Panc1 (cell line): ENCODE data around the gene TMEM170B. TPM values are rescaled to one million over a fixed set of nuclear protein-coding genes. Genes with fewer than 3 reads are reported as not detected.

Experiments used
- ATAC-seq: fragments of 200-7000 bp; cut with Tn5 transposase; 2 replicates; pipeline ENCODE4 v1.9.1; 2020; ENCODE audit warnings: mild to moderate bottlenecking, moderate library complexity
- BruUV-seq: library from RNA; stranded (reverse); fragments of 400-500 nt; replicated peaks from 2 replicates; lab custom pipeline; 2021; lab: Mats Ljungman, UMichigan
- CTCF ChIA-PET: fragments of 300-600 bp; sonication (Branson Sonifier 250); formaldehyde crosslinking; loops from one replicate; lab custom pipeline; 2022; ENCODE audit warnings: antibody characterized with exemption; lab: Charles Lee
- POLR2A ChIA-PET: fragments of 300-600 bp; sonication (Branson Sonifier 250); formaldehyde crosslinking; loops from one replicate; lab custom pipeline; 2022; ENCODE audit warnings: antibody characterized with exemption; lab: Charles Lee
- DNase-seq: peaks from one replicate; pipeline ENCODE4 v3.0.0-alpha.2; 2010; ENCODE audit warnings: low read depth, low spot score
- H3K27ac ChIP-seq: 2 replicates; pipeline ENCODE4 v1.5.1; 2011; ENCODE audit warnings: mild to moderate bottlenecking, low read length, inconsistent platforms
- H3K27me3 ChIP-seq: fragments of 200-500 bp; sonication (Bioruptor generic); 2 replicates; pipeline ENCODE4 v1.6.0; 2014; ENCODE audit warnings: low read length, inconsistent platforms; ENCODE audit not compliant: control insufficient read depth, insufficient read depth
- H3K36me3 ChIP-seq: fragments of 200-500 bp; sonication (Bioruptor generic); 2 replicates; pipeline ENCODE4 v1.5.1; 2014; ENCODE audit warnings: inconsistent platforms, mild to moderate bottlenecking, low read length, moderate library complexity; ENCODE audit not compliant: control insufficient read depth, insufficient read depth
- H3K4me1 ChIP-seq: 2 replicates; pipeline ENCODE4 v1.5.1; 2011; ENCODE audit warnings: inconsistent platforms, mild to moderate bottlenecking, low read length, moderate library complexity; ENCODE audit not compliant: control insufficient read depth, insufficient read depth
- H3K4me3 ChIP-seq, 2 experiments: 2 replicates each; pipeline ENCODE4 v1.5.1; 2011 to 2012; ENCODE audit warnings: low read depth in 2 of 2, low read length in 2 of 2, mild to moderate bottlenecking in 2 of 2, inconsistent platforms in 1 of 2, moderate library complexity in 1 of 2
- H3K9me3 ChIP-seq: fragments of 200-500 bp; sonication (Bioruptor generic); 2 replicates; pipeline ENCODE4 v1.5.1; 2014; ENCODE audit warnings: low read depth, mild to moderate bottlenecking, inconsistent platforms, low read length, moderate library complexity; ENCODE audit not compliant: control insufficient read depth, insufficient read depth
- CTCF ChIP-seq: fragments of 450-650 bp; IDR thresholded peaks from 2 replicates; pipeline ENCODE4 v1.5.1; 2017; ENCODE audit warnings: mild to moderate bottlenecking
- POLR2AphosphoS5 ChIP-seq: IDR thresholded peaks from 2 replicates; pipeline ENCODE4 v1.6.1; 2012; ENCODE audit warnings: mild to moderate bottlenecking, low read depth, low read length, moderate library complexity
- REST ChIP-seq, 2 experiments: IDR thresholded peaks; 2 replicates each; pipeline ENCODE4 v1.6.1; 2011 to 2012; ENCODE audit warnings: low read depth in 2 of 2, control low read depth in 1 of 2, low read length in 1 of 2, mild to moderate bottlenecking in 1 of 2, moderate library complexity in 1 of 2; ENCODE audit not compliant: insufficient read depth in 1 of 2
- SIN3A ChIP-seq: IDR thresholded peaks from 2 replicates; pipeline ENCODE4 v1.6.1; 2012; ENCODE audit warnings: low read depth, mild to moderate bottlenecking, low read length, moderate library complexity, borderline replicate concordance; ENCODE audit not compliant: insufficient read depth
- TCF7L2 ChIP-seq: IDR thresholded peaks from 2 replicates; pipeline ENCODE4 v1.6.1; 2011; ENCODE audit warnings: mild to moderate bottlenecking, low read depth, low read length, inconsistent platforms
- in situ Hi-C: cut with HindIII; loops from 2 replicates; pipeline ENCODE4 v1.10.0; 2016; ENCODE audit warnings: low sequenced_read_pairs, low pct_unique_long_range_greater_than_20kb
- intact Hi-C: fragments of 100-400 bp; cut with micrococcal nuclease; formaldehyde crosslinking; loops from one replicate; pipeline ENCODE4 v1.10.0; 2022; ENCODE audit not compliant: unreplicated experiment
- total RNA-seq: library from RNA; stranded (reverse); gene quantifications from one replicate; pipeline ENCODE4 v1.2.1, GENCODE V29; 2021; ENCODE audit not compliant: unreplicated experiment

Gene TMEM170B
- total RNA-seq, 1 experiment from 2014 or later = 1.3 TPM

GRCh38 chr6:11605507-11605905 is 68.0 kb downstream of the TMEM170B start:
- POLR2A ChIA-PET = no interaction called here
- no peaks in the 10 kb centered on the region for H3K9me3 ChIP-seq
- no peak overlapping the region for H3K27ac ChIP-seq
- H3K4me3 ChIP-seq = no peak overlapping the region
- in situ Hi-C loops = no loop called here
- DNase-seq (no peak), ATAC-seq (no peak)
- CTCF ChIA-PET = no interaction called here
- no peaks in the 10 kb centered on the region for H3K36me3 ChIP-seq
- intact Hi-C loops = no loop called here
- no peak for TF ChIP-seq TCF7L2
- TF ChIP-seq POLR2AphosphoS5 = no peak
- TF ChIP-seq SIN3A = no peak
- TF ChIP-seq CTCF = no peak
- no peak for TF ChIP-seq REST (IDR thresholded peaks at IDR 0.05; ENCODE audit: insufficient read depth in 1 of 2, low read depth in 2 of 2, low read length in 1 of 2)
- no TSS peak for BruUV-seq
- H3K4me1 ChIP-seq = 0 out of 2 replicates have a peak, but pooled peaks cover 6% of the 10 kb centered on the region
- no peaks in the 10 kb centered on the region for H3K27me3 ChIP-seq

GRCh38 chr6:11606332-11606731 is 68.8 kb downstream of the TMEM170B start:
- ChIA-PET POLR2A (no interaction called here), CTCF (no interaction called here)
- BruUV-seq = no TSS peak
- ATAC-seq = no peak
- H3K27me3 ChIP-seq = no peaks in the 10 kb centered on the region
- H3K4me1 ChIP-seq = 0 out of 2 replicates have a peak, but pooled peaks cover 6% of the 10 kb centered on the region
- DNase-seq = no peak
- intact Hi-C loops = no loop called here
- in situ Hi-C loops = no loop called here
- no peaks in the 10 kb centered on the region for H3K9me3 ChIP-seq
- H3K4me3 ChIP-seq = no peak overlapping the region
- H3K36me3 ChIP-seq = no peaks in the 10 kb centered on the region
- no peak overlapping the region for H3K27ac ChIP-seq
- TF ChIP-seq POLR2AphosphoS5 = no peak
- TF ChIP-seq SIN3A = no peak
- no peak for TF ChIP-seq CTCF
- TF ChIP-seq REST (IDR thresholded peaks at IDR 0.05; ENCODE audit: insufficient read depth in 1 of 2, low read depth in 2 of 2, low read length in 1 of 2) = no peak
- TF ChIP-seq TCF7L2 = no peak
